Stomach (tissue), 9 donors: Measurements from ENCODE around the gene MEGF8. TPM values are rescaled to one million over a fixed set of nuclear protein-coding genes. Genes with fewer than 3 reads are reported as not detected.

Experiments used
- DNase-seq, 2 donors: peaks; one replicate each; pipeline versions ENCODE4 v3.0.0 to v3.0.0-alpha.2; 2013 to 2019
- H3K27ac ChIP-seq, 5 donors: fragments of 200-600 bp in 4 of 5; sonication (generic) in 4 of 5; one replicate each; pipeline ENCODE4 v1.5.1; 2013 to 2019; ENCODE audit warnings: mild to moderate bottlenecking in 1 of 5, moderate library complexity in 1 of 5
- H3K27me3 ChIP-seq, 3 donors: fragments of 200-600 bp; sonication (generic); one replicate each; pipeline ENCODE4 v1.5.1; 2017 to 2019; ENCODE audit warnings: mixed run types in 1 of 3
- H3K36me3 ChIP-seq, 4 donors: fragments of 200-600 bp; sonication (generic); 1 replicate in 3 of 4; 2 replicates in 1 of 4; pipeline ENCODE4 v1.5.1; 2016 to 2019
- H3K4me1 ChIP-seq, 4 donors: fragments of 200-600 bp; sonication (generic); one replicate each; pipeline ENCODE4 v1.5.1; 2016 to 2019
- H3K4me3 ChIP-seq, 4 donors: fragments of 200-600 bp; sonication (generic) in 3 of 4; one replicate each; pipeline ENCODE4 v1.5.1; 2016 to 2019; ENCODE audit warnings: mild to moderate bottlenecking in 1 of 4
- H3K9me3 ChIP-seq, 4 donors: fragments of 200-600 bp; sonication (generic); one replicate each; pipeline ENCODE4 v1.5.1; 2016 to 2019
- EP300 ChIP-seq: sonication (generic); formaldehyde crosslinking; IDR thresholded peaks from one replicate; pipeline ENCODE4 v1.6.1; 2017; ENCODE audit warnings: antibody characterized with exemption
- POLR2A ChIP-seq, 4 donors: fragments of 450-650 bp; IDR thresholded peaks; one replicate each; pipeline ENCODE4 v1.6.1; 2016; ENCODE audit warnings: antibody characterized with exemption in 4 of 4, control low read depth in 2 of 4, mild to moderate bottlenecking in 1 of 4, moderate library complexity in 1 of 4
- POLR2AphosphoS5 ChIP-seq, 3 donors: sonication (generic); formaldehyde crosslinking; IDR thresholded peaks; one replicate each; pipeline ENCODE4 v1.6.1; 2016; ENCODE audit warnings: antibody characterized with exemption in 3 of 3
- WGBS, 5 donors: extraction: QIAGEN DNeasy Blood & Tissue Kit in 3 of 5; methylation state at CpG; one replicate each; pipeline versions ENCODE4 v1.1.5 to v1.1.7; 2013 to 2018; 5-methylcytosine and 5-hydroxymethylcytosine counted together
- intact Hi-C: fragments of 100-400 bp; cut with DNase I; formaldehyde crosslinking; loops from one replicate; pipeline ENCODE4 v1.15.1; 2023; ENCODE audit warnings: low total_unique reads
- polyA plus RNA-seq, 3 donors: library from polyadenylated mRNA; stranded (reverse); fragments of 200-250 nt; gene quantifications; one replicate each; pipeline ENCODE4 v1.2.3, GENCODE V29; 2013
- total RNA-seq, 5 donors: library from RNA; depleted of rRNA; stranded (reverse); fragments of >200 nt; gene quantifications; one replicate each; pipeline versions ENCODE4 v1.1.0 to v1.2.3, GENCODE V29; 2014 to 2016
- TF ChIP-seq, protein P1 (sequence below), 7 experiments: fragments of 450-650 bp in 4 of 7; fragments of 200-600 bp in 3 of 7; sonication (generic) in 3 of 7; IDR thresholded peaks; one replicate each; pipeline ENCODE4 v1.5.1; 2016 to 2019; ENCODE audit warnings: antibody characterized with exemption in 7 of 7, control low read depth in 2 of 7, mild to moderate bottlenecking in 1 of 7
- donor health status: healthy with polysubstance abuse.
- donor health status: Bipolar disorder and iron deficiency.
- donor health status: healthy.

Gene MEGF8
- total and polyA plus RNA-seq, 8 donors = 2.6 to 46.3 (median 12.3) TPM

GRCh38 chr19:42360787-42361544 lies 35.5 kb downstream of the MEGF8 start:
- H3K4me3 ChIP-seq = no peak overlapping the region
- H3K4me1 ChIP-seq = peaks cover 0 to 8% (median 0%) of the 10 kb centered on the region in 4 donors
- intact Hi-C loops = no loop called here
- H3K27me3 ChIP-seq = no peaks in the 10 kb centered on the region
- peaks cover 0 to 13% (median 0%) of the 10 kb centered on the region in 4 donors for H3K9me3 ChIP-seq
- no peak for DNase-seq
- no peak overlapping the region for H3K27ac ChIP-seq
- 85 to 89% (median 88%) methylated on average over 14 to 16 of the region's 16 CpGs for WGBS, 5 donors
- H3K36me3 ChIP-seq = peaks cover 17 to 89% (median 75%) of the 10 kb centered on the region in 4 donors
- TF ChIP-seq, protein P1, sequence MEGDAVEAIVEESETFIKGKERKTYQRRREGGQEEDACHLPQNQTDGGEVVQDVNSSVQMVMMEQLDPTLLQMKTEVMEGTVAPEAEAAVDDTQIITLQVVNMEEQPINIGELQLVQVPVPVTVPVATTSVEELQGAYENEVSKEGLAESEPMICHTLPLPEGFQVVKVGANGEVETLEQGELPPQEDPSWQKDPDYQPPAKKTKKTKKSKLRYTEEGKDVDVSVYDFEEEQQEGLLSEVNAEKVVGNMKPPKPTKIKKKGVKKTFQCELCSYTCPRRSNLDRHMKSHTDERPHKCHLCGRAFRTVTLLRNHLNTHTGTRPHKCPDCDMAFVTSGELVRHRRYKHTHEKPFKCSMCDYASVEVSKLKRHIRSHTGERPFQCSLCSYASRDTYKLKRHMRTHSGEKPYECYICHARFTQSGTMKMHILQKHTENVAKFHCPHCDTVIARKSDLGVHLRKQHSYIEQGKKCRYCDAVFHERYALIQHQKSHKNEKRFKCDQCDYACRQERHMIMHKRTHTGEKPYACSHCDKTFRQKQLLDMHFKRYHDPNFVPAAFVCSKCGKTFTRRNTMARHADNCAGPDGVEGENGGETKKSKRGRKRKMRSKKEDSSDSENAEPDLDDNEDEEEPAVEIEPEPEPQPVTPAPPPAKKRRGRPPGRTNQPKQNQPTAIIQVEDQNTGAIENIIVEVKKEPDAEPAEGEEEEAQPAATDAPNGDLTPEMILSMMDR (IDR thresholded peaks at IDR 0.05) = no peak
- TF ChIP-seq POLR2AphosphoS5 (IDR thresholded peaks at IDR 0.05) = no peak
- no peak for TF ChIP-seq POLR2A (IDR thresholded peaks at IDR 0.05)
- no peak for TF ChIP-seq EP300

DNA sequence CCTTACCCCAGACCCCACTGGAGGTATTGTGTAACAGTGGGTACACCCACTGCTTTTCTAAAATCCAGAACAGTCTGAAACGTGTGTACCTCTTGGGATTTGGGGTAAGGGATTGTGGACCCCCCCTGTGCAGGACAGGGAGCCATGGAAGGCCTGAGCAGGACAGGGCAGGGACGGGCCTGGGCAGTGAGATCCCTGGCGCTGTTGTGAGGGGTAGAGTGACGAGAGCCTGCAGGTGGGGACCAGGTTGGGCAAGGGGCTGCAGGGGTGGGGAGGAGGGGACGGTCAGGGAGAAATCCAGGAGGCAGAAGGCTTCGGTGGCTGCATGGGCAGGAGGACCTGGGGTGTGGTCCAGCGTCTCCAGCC lies 36.1 kb downstream of the MEGF8 start:
- H3K27ac ChIP-seq = no peak overlapping the region
- TF ChIP-seq, protein P1 (IDR thresholded peaks at IDR 0.05) = no peak
- TF ChIP-seq POLR2A (IDR thresholded peaks at IDR 0.05) (no peak), EP300 (no peak), POLR2AphosphoS5 (IDR thresholded peaks at IDR 0.05) (no peak)
- intact Hi-C loops = no loop called here
- H3K27me3 ChIP-seq = no peaks in the 10 kb centered on the region
- H3K4me3 ChIP-seq = no peak overlapping the region
- H3K4me1 ChIP-seq = peaks cover 0 to 8% (median 0%) of the 10 kb centered on the region in 4 donors
- peaks cover 0 to 13% (median 0%) of the 10 kb centered on the region in 4 donors for H3K9me3 ChIP-seq
- H3K36me3 ChIP-seq = peaks cover 11 to 86% (median 72%) of the 10 kb centered on the region in 4 donors
- DNase-seq = no peak
- WGBS, 5 donors = 90 to 94% (median 91%) methylated on average over 7 of the region's 7 CpGs

- H3K36me3 ChIP-seq = peaks cover 6 to 78% (median 64%) of the 10 kb centered on the region in 4 donors
- H3K27ac ChIP-seq = no peak overlapping the region
- no peak for DNase-seq
- no peak for TF ChIP-seq POLR2AphosphoS5 (IDR thresholded peaks at IDR 0.05)
- no peak for TF ChIP-seq EP300
- no peak for TF ChIP-seq POLR2A (IDR thresholded peaks at IDR 0.05)
- TF ChIP-seq, protein P1 (IDR thresholded peaks at IDR 0.05) = no peak
- H3K9me3 ChIP-seq = peaks cover 0 to 13% (median 0%) of the 10 kb centered on the region in 4 donors
- intact Hi-C loops = no loop called here
- peaks cover 0 to 8% (median 0%) of the 10 kb centered on the region in 4 donors for H3K4me1 ChIP-seq
- H3K27me3 ChIP-seq = no peaks in the 10 kb centered on the region
- H3K4me3 ChIP-seq = no peak overlapping the region
- 94 to 98% (median 95%) methylated on average over 7 to 14 of the region's 14 CpGs for WGBS, 5 donors
These were observed 36.9 kb downstream of the MEGF8 start for GRCh38 chr19:42362342-42362741.

DNA sequence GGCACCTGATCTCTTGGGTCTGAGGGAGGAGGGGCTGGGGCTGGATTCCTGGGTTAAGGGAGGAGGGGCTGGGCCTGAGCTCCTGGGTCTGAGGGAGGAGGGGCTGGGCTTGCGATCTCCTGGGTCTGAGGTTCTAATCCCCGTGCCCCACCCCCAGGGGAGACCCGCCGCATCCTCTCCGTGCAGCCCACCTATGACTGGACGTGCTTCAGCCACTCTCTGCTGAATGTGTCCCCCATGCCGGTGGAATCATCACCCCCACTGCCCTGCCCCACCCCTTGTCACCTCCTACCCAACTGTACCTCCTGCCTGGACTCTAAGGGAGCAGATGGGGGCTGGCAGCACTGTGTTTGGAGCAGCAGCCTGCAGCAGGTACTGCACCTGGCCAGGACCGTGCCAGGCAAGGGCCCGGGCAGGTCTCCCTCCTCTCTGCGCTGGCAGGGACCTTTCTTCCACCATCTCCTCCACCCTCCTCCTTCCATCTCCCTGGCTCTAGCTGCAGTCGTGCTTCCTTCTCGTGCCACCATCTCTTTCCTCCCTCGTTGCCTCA lies 37.5 kb downstream of the MEGF8 start:
- DNase-seq = no peak
- Histone ChIP-seq H3K27ac (no peak overlapping the region), H3K9me3 (peaks cover 0 to 13% (median 0%) of the 10 kb centered on the region in 4 donors), H3K4me1 (peaks cover 0 to 8% (median 0%) of the 10 kb centered on the region in 4 donors), H3K27me3 (no peaks in the 10 kb centered on the region), H3K4me3 (no peak overlapping the region), H3K36me3 (peaks cover 6 to 72% (median 58%) of the 10 kb centered on the region in 4 donors)
- TF ChIP-seq, protein P1 (IDR thresholded peaks at IDR 0.05) = no peak
- no peak for TF ChIP-seq POLR2A (IDR thresholded peaks at IDR 0.05)
- TF ChIP-seq EP300 = no peak
- no peak for TF ChIP-seq POLR2AphosphoS5 (IDR thresholded peaks at IDR 0.05)
- 86 to 97% (median 95%) methylated on average over 7 to 13 of the region's 13 CpGs for WGBS, 5 donors
- intact Hi-C loops = no loop called here
